GM10266 (cell line): Measurements from ENCODE around the gene LGI2.

Experiments used
- DNase-seq: peaks from one replicate; pipeline ENCODE4 v3.0.0; 2012; ENCODE audit errors: extremely low spot score
- TF ChIP-seq, protein P1 (sequence below): IDR thresholded peaks from 2 replicates; pipeline ENCODE4 v1.5.1; 2012; ENCODE audit warnings: mild to moderate bottlenecking, low read depth; ENCODE audit not compliant: control insufficient read depth, insufficient read depth; ENCODE audit errors: missing control alignments

The LGI2 gene

DNA sequence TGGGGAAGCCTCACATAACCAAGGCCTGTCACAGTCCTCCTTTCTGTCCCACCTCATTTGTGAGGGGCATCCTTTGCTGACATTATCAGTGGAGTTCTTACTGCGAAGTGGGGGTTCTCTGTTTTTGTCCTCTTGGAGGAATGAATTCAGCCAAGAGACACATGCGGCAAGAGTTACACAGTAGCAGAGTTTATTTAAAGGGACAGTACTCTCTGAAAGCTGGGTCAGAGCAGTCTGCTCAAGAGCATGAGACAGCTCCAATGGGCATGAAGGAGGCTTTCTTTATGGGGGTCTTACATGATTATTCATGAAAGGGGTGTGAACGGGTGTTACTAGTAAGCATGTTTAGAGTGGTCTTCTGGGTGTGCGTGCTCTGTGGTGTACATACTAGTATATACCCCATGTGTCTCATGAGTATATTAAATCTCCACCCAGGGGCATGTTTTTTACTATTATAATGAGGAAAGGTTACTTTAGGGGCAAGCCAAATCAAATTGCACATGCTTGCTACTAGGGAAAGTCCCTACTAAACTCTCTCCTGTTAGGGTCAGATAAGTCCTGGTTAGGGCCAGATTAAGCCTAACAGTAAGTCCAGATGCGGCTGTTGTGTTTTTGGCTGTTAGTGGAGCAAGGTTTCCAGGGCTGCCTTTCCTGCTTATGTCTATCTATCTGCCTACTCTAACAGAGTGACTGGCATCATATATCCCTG, 19.8 kb upstream of the LGI2 start:
- no peak for DNase-seq
- TF ChIP-seq, protein P1, sequence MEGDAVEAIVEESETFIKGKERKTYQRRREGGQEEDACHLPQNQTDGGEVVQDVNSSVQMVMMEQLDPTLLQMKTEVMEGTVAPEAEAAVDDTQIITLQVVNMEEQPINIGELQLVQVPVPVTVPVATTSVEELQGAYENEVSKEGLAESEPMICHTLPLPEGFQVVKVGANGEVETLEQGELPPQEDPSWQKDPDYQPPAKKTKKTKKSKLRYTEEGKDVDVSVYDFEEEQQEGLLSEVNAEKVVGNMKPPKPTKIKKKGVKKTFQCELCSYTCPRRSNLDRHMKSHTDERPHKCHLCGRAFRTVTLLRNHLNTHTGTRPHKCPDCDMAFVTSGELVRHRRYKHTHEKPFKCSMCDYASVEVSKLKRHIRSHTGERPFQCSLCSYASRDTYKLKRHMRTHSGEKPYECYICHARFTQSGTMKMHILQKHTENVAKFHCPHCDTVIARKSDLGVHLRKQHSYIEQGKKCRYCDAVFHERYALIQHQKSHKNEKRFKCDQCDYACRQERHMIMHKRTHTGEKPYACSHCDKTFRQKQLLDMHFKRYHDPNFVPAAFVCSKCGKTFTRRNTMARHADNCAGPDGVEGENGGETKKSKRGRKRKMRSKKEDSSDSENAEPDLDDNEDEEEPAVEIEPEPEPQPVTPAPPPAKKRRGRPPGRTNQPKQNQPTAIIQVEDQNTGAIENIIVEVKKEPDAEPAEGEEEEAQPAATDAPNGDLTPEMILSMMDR: no peak

DNA sequence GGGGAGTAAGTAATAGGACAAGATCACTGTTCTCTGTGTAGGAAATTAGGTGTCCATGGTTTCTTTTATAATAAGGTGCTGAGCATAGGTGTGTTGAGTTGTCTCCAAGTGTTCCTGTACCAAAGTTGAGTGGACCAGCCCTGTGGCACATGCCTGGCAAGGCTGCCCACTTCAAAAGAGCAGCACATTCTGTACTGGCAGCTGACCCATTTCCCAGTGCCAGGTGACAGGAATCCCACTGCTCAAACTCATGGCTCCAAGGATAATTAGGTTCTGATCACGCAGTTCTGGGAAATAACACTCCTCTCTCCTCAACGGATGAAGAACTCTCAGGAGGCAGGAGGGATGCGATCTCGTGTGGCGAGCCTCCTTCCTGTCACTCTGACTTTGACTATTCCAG, 12.8 kb upstream of the LGI2 start:
- TF ChIP-seq, protein P1: no peak
- DNase-seq: no peak

DNA sequence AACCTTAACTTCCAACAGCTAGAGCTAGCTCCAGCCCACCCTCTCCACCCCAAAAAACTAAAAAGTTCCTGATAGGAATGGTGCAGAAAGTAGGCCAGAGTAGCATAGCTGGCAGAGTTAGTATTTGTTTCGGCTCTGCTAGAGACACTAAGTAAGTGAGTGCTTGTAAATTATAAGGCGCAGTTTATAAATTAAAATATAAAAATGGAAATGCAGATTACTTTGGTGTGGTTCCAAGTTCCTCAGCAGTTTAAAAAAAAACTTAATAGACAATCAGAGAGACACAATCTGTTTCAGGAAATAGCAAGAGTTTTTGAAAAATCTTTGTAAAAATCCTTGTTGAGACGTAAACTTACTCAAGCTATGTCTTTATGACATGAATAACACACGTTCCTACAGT, 2.8 kb upstream of the LGI2 start:
- DNase-seq: no peak
- TF ChIP-seq, protein P1: no peak

DNA sequence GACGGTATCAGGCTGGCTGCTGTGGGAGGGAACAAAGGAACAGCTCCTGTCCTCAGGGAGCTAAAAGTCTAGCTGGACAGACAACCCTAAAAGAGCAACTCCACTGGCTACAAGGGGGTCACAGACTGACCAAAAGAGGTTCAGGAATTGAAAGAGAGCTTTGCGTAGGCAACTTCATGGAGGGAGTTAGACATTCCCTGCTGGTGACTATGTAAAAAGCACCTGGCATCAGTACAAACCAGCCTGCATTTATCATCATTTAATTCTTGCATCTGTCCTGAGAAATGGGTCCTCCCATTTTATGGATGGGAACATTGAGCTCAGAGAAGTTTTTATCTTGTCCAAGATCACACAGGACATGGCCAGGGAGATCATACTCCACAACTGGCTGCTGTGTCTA, 1.4 kb upstream of the LGI2 start:
- TF ChIP-seq, protein P1: no peak
- DNase-seq: no peak

DNA sequence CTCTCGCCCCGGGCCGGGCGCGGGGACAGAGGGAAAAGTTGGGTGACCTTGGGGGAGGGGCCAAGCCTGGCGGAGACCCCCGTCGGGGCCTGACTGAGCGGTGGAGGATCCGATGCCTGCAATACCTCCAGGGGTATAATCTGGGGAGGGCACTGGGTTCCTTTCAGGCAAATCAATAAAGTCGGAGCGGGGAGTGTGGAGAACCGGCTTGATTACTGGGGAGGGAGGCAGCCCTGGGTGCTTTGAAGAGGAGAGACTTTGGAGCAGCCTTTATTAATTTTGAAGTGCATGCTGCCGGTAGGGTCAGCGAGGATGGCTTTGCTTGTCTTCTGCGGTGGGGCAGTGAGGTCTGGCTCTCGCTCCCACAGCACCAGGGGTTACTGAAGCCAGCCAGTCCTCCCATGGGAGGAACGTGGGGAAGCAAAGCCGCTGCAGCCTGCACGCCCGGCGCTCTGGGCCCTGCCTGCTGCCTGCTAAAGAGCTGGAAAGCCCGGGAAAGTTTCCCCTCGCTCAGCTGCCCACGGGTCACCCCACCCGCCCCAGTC, 403 bp upstream of the LGI2 start:
- TF ChIP-seq, protein P1: no peak

DNA sequence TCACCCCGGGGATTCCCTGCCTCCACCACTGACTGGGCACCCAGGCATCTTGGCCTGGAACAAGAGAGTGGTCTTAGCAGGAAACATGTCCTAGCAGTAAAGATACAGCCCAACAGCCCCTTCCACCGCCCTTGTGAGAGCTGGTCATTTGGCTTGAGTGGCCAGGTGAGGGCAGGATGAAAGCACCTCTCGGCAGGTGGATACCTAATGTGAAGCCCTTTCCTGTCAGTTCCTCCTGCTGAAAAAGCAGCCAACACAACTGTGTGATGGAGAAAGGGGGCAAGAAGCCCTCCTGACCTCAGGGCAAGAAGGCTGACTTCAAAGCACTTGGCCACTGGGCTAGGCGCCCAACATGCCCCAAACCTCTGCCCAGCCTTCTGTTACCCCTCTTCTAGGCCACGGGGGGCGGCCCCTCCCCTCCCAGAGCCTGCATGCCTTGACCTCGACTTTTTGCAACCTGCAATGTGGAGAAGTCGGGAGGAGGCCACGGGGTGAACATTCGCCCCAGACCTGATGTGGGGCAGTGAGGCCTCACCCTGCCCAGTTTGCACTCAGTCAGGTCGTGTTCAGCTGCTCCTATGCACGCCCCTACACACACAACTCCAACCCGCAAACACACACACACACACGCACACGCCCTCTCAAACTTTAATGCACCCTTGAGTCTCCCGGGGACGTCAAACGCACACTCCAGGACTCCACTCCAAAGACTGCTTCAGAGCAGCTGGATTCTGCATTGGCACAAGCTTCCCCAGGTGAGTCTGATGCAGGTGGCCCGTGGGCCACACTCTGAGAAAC, 1.1 kb downstream of the LGI2 start:
- DNase-seq: no peak
- TF ChIP-seq, protein P1: no peak

More for the DNA sequence above, 403 bp upstream of the LGI2 start:
- peak; percentile 50 for DNase-seq

DNA sequence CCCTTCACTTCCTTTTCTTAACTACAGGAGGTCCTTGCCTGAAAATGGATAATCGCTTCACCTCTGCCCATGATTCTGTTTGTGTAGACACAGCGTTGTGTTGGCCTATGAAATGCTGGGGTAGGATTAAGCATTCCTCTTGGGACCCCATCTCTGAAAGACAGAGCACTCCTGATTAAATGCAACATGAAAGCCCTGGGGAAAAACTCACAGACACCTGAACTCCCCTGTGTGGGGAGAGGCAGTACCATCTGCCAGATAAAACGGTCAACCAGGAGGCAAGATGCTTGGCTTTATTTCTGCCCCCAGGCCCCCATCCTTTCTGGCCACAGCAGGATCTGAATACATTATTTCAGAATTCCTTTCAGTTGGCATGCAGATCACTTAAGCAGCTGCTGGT, 1.9 kb downstream of the LGI2 start:
- TF ChIP-seq, protein P1: no peak
- DNase-seq: no peak
